K562 (cell line): ENCODE measurements around the gene TECPR2. TPM values are rescaled to one million over a fixed set of nuclear protein-coding genes. Genes with fewer than 3 reads are reported as not detected.

Source experiments
- ATAC-seq: fragments of 200-7000 bp; cut with Tn5 transposase; 3 replicates; pipeline ENCODE4 v1.9.1; 2020; ENCODE audit warnings: moderate library complexity
- BruUV-seq: library from RNA; stranded (reverse); fragments of 400-500 nt; replicated peaks from 2 replicates; lab custom pipeline; 2021; lab: Mats Ljungman, UMichigan
- CTCF ChIA-PET: fragments of 300-600 bp; formaldehyde crosslinking; extraction: SDS; loops from one replicate; lab custom pipeline; 2021; ENCODE audit warnings: low intra/inter-chr PET ratio; lab: Yijun Ruan, JAX
- POLR2A ChIA-PET: fragments of 300-600, 350-650 bp; sonication (Branson Sonifier 250); formaldehyde crosslinking; extraction: SDS; loops from one replicate; lab custom pipeline; 2021; ENCODE audit warnings: antibody characterized with exemption, inconsistent platforms; lab: Yijun Ruan, JAX
- DNase-seq, 4 experiments: peaks; one replicate each; pipeline versions ENCODE4 v3.0.0 to v3.0.0-alpha.2; 2011 to 2018; ENCODE audit warnings: low spot score in 3 of 4, mixed read lengths in 3 of 4; ENCODE audit errors: extremely low read depth in 1 of 4
- FAIRE-seq: peaks from 2 replicates; lab custom pipeline; 2011; peaks lifted over from hg19 to GRCh38; lab: Jason Lieb, UNC
- H2AFZ ChIP-seq: 2 replicates; pipeline ENCODE4 v1.6.0; 2011; ENCODE audit warnings: low read depth, low read length, control low read depth, inconsistent platforms
- H3K27ac ChIP-seq: fragments of 200-600 bp; 3 replicates; pipeline ENCODE4 v1.8.0; 2011; ENCODE audit warnings: low read depth, mild to moderate bottlenecking, control low read depth, inconsistent platforms, low read length, moderate library complexity, mixed read lengths; ENCODE audit errors: extremely low read depth
- H3K27me3 ChIP-seq, 2 experiments: fragments of 300-600 bp in 1 of 2; 2 replicates in 1 of 2; 3 replicates in 1 of 2; pipeline versions ENCODE4 v1.6.0 to v1.8.0; 2011; ENCODE audit warnings: inconsistent platforms in 2 of 2, low read length in 2 of 2, mild to moderate bottlenecking in 1 of 2, mixed read lengths in 1 of 2, moderate library complexity in 1 of 2; ENCODE audit not compliant: control insufficient read depth in 2 of 2, insufficient read depth in 2 of 2
- H3K36me3 ChIP-seq: fragments of 300-600 bp; 3 replicates; pipeline ENCODE4 v1.8.0; 2011; ENCODE audit warnings: mild to moderate bottlenecking, low read length, inconsistent platforms; ENCODE audit not compliant: control insufficient read depth, insufficient read depth
- H3K4me1 ChIP-seq, 2 experiments: fragments of 200-600 bp in 1 of 2; replicated peaks in 1 of 2; 2 replicates in 1 of 2; 3 replicates in 1 of 2; pipeline versions ENCODE4 v1.5.1 to v1.8.0; 2011; ENCODE audit warnings: inconsistent platforms in 2 of 2, low read length in 2 of 2, mild to moderate bottlenecking in 1 of 2, mixed read lengths in 1 of 2, moderate library complexity in 1 of 2; ENCODE audit not compliant: control insufficient read depth in 2 of 2, insufficient read depth in 2 of 2
- H3K4me2 ChIP-seq: 2 replicates; pipeline ENCODE4 v1.6.1; 2011; ENCODE audit warnings: low read length, control low read depth, inconsistent platforms, mixed read lengths; ENCODE audit not compliant: insufficient read depth
- H3K4me3 ChIP-seq: fragments of 200-600 bp; sonication (generic), shearing (Covaris generic); 2 replicates; pipeline ENCODE4 v1.5.1; 2016; ENCODE audit warnings: control low read depth, inconsistent platforms
- H3K79me2 ChIP-seq: fragments of 200-600 bp; 3 replicates; pipeline ENCODE4 v1.8.0; 2011; ENCODE audit warnings: low read length, inconsistent platforms; ENCODE audit not compliant: control insufficient read depth, insufficient read depth
- H3K9ac ChIP-seq, 2 experiments: 2 replicates each; pipeline versions ENCODE4 v1.6.0 to v1.6.1; 2011; ENCODE audit warnings: low read depth in 2 of 2, low read length in 2 of 2, control low read depth in 1 of 2, inconsistent platforms in 1 of 2, mild to moderate bottlenecking in 1 of 2, mixed read lengths in 1 of 2; ENCODE audit not compliant: insufficient read depth in 1 of 2
- H3K9me1 ChIP-seq: one replicate; pipeline ENCODE4 v1.6.0; 2011; ENCODE audit warnings: inconsistent platforms, mild to moderate bottlenecking, low read length, moderate library complexity; ENCODE audit not compliant: control insufficient read depth, insufficient read depth
- H3K9me3 ChIP-seq: replicated peaks from 2 replicates; pipeline ENCODE4 v1.5.1; 2011; ENCODE audit warnings: low read depth, low read length, inconsistent platforms; ENCODE audit not compliant: control insufficient read depth, insufficient read depth
- H4K20me1 ChIP-seq: replicated peaks from 2 replicates; pipeline ENCODE4 v1.6.1; 2011; ENCODE audit warnings: low read length, inconsistent platforms, mixed read lengths; ENCODE audit not compliant: control insufficient read depth, insufficient read depth
- ATF7 ChIP-seq: fragments of 450-650 bp; IDR thresholded peaks from 2 replicates; pipeline ENCODE4 v1.7.1; 2014; ENCODE audit warnings: mild to moderate bottlenecking, moderate library complexity
- DIDO1 ChIP-seq: fragments of 450-650 bp; IDR thresholded peaks from 2 replicates; pipeline ENCODE4 v1.6.1; 2016; ENCODE audit warnings: low read depth, missing biosample characterization, missing genetic modification characterization
- FOS ChIP-seq: IDR thresholded peaks from 3 replicates; pipeline ENCODE4 v1.6.1; 2011; ENCODE audit not compliant: insufficient read length; ENCODE audit errors: extremely low read depth
- MAFG ChIP-seq: fragments of 450-650 bp; conservative IDR thresholded peaks from 2 replicates; pipeline ENCODE4 v1.6.1; 2016; ENCODE audit warnings: missing genetic modification characterization, missing compliant biosample characterization
- NEUROD1 ChIP-seq: fragments of 150-350 bp; IDR thresholded peaks from 2 replicates; pipeline ENCODE4 v1.6.1; 2014; ENCODE audit warnings: borderline replicate concordance, low read length, low read depth; ENCODE audit not compliant: partially characterized antibody
- PHF20 ChIP-seq: fragments of 450-650 bp; IDR thresholded peaks from 2 replicates; pipeline ENCODE4 v1.6.1; 2018; ENCODE audit not compliant: partially characterized antibody
- RBM17 ChIP-seq: fragments of 200-400 bp; formaldehyde crosslinking; IDR thresholded peaks from 2 replicates; pipeline ENCODE4 v1.6.1; 2017; ENCODE audit warnings: low read depth, mild to moderate bottlenecking, low read length, borderline replicate concordance
- RBM34 ChIP-seq: fragments of 200-400 bp; formaldehyde crosslinking; IDR thresholded peaks from 2 replicates; pipeline ENCODE4 v1.6.1; 2018; ENCODE audit warnings: low read length, borderline replicate concordance; ENCODE audit not compliant: insufficient read depth
- RFX5 ChIP-seq: IDR thresholded peaks from 2 replicates; pipeline ENCODE4 v1.6.1; 2011; ENCODE audit warnings: low read depth, mild to moderate bottlenecking, improper control_type of control experiment, low read length
- TBL1XR1 ChIP-seq, 2 experiments: IDR thresholded peaks; 2 replicates each; pipeline ENCODE4 v1.6.1; 2012; ENCODE audit warnings: improper control_type of control experiment in 2 of 2, low read length in 2 of 2, mild to moderate bottlenecking in 1 of 2
- YBX1 ChIP-seq: fragments of 450-650 bp; IDR thresholded peaks from 2 replicates; pipeline ENCODE4 v1.7.1; 2016; ENCODE audit warnings: mild to moderate bottlenecking
- ZBED1 ChIP-seq: IDR thresholded peaks from 2 replicates; pipeline ENCODE4 v1.6.1; 2014
- ZNF232 ChIP-seq: sonication (generic); formaldehyde crosslinking; IDR thresholded peaks from 2 replicates; pipeline ENCODE4 v1.8.0; 2022; ENCODE audit warnings: mild to moderate bottlenecking, missing genetic modification reagents
- WGBS: fragments of 100-300 bp; shearing (Covaris generic); methylation state at CpG from one replicate; pipeline ENCODE4 v1.1.6; 2016; ENCODE audit warnings: low coverage, mixed read lengths; ENCODE audit not compliant: insufficient coverage; ENCODE audit errors: missing lambda C conversion rate; 5-methylcytosine and 5-hydroxymethylcytosine counted together
- in situ Hi-C: fragments of 300-500 bp; cut with MboI; formaldehyde crosslinking; loops from 4 replicates; pipeline ENCODE4 v1.15.0; 2018; ENCODE audit warnings: inconsistent platforms, mixed read lengths
- intact Hi-C: fragments of 100-400 bp; cut with micrococcal nuclease; formaldehyde crosslinking; loops from 2 replicates; pipeline ENCODE4 v1.14.2; 2022
- polyA plus RNA-seq, 8 experiments: library from polyadenylated mRNA; depleted of rRNA in 4 of 8; stranded (reverse) in 5 of 8; unstranded in 3 of 8; fragments of >200 nt; fragmentation: Nextera tagmentation in 2 of 8; fragmentation: Illumina TruSeq in 1 of 8; extraction: Ambion mirVana in 2 of 8; extraction: Trizol in 1 of 8; gene quantifications; 2 replicates each; pipeline versions ENCODE4 v1.2.1 to v1.2.3, GENCODE V29; 2011 to 2014; ENCODE audit warnings: inconsistent platforms in 1 of 8, missing spikeins in 1 of 8
- total RNA-seq, 7 experiments: library from RNA; depleted of rRNA in 6 of 7; stranded (reverse); fragments of >200 nt in 6 of 7; fragmentation: Illumina TruSeq in 2 of 7; extraction: Trizol in 2 of 7; gene quantifications; 2 replicates each; pipeline versions ENCODE4 v1.2.1 to v1.2.3, GENCODE V29; 2011 to 2021; ENCODE audit warnings: low replicate concordance in 1 of 7
- TF ChIP-seq, protein P1 (sequence below): fragments of 450-650 bp; conservative IDR thresholded peaks from 2 replicates; pipeline ENCODE4 v1.6.1; 2016; ENCODE audit warnings: missing genetic modification characterization, low read depth, mild to moderate bottlenecking, control low read depth, missing compliant biosample characterization
- TF ChIP-seq, protein P2 (sequence below), 2 experiments: fragments of 200-800 bp in 1 of 2; sonication (Bioruptor generic) in 1 of 2; sonication (generic) in 1 of 2; formaldehyde crosslinking in 1 of 2; IDR thresholded peaks in 1 of 2; conservative IDR thresholded peaks in 1 of 2; 2 replicates each; pipeline versions ENCODE4 v1.5.0 to v1.6.1; 2016 to 2020; ENCODE audit warnings: missing compliant biosample characterization in 1 of 2, missing genetic modification characterization in 1 of 2, missing genetic modification reagents in 1 of 2

Gene TECPR2
- total and polyA plus RNA-seq, 9 of the 15 experiments (the other 6 are each of a cell fraction or from before 2014, with no cell fraction given), result 0.04 to 3.0 (median 0.83) TPM

DNA sequence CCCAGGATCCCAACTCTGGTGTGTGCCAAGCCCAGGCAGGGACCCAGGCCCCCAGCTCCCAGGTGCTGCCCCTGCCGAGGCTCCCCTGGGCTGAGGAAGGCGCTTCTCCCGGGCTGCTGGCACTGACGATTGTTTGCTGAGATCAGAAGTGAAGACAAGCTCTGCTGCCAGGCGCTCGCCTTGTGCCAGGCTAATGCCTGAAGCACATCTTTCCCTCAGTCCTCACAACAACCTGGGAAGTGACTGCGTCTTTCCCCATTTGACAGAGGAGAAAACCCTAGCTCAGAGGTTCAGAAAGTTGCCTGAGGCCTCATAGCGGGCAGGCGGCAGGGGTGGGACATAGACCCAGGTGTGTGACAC, 110.0 kb downstream of the TECPR2 start:
- no peak for DNase-seq
- TF ChIP-seq RBM34, result no peak
- no peak overlapping the region for H3K9ac ChIP-seq
- ATAC-seq, result no peak
- H3K27ac ChIP-seq, result no peak overlapping the region
- in situ Hi-C loops, result no loop called here
- no peak overlapping the region for H2AFZ ChIP-seq
- no peaks in the 10 kb centered on the region for H3K36me3 ChIP-seq
- intact Hi-C loops, result no loop called here
- H3K79me2 ChIP-seq, result no peaks in the 10 kb centered on the region
- no peak overlapping the region for H3K4me2 ChIP-seq
- no peaks in the 10 kb centered on the region for H3K9me3 ChIP-seq
- H3K4me1 ChIP-seq, result no peaks in the 10 kb centered on the region
- H3K27me3 ChIP-seq, result no peaks in the 10 kb centered on the region
- BruUV-seq, result no TSS peak
- CTCF ChIA-PET, result no interaction called here
- POLR2A ChIA-PET, result interaction anchor here (0.7 to 1.6 kb wide), 2 partner anchors 11 to 1383 kb away, joined by 3 to 6 read pairs; no protein-coding TSS in a partner anchor
- H4K20me1 ChIP-seq, result no peaks in the 10 kb centered on the region
- no peak for FAIRE-seq
- H3K4me3 ChIP-seq, result no peak overlapping the region
- 58% methylated on average over 4 of the region's 9 CpGs for WGBS
- H3K9me1 ChIP-seq, result no peaks in the 10 kb centered on the region

DNA sequence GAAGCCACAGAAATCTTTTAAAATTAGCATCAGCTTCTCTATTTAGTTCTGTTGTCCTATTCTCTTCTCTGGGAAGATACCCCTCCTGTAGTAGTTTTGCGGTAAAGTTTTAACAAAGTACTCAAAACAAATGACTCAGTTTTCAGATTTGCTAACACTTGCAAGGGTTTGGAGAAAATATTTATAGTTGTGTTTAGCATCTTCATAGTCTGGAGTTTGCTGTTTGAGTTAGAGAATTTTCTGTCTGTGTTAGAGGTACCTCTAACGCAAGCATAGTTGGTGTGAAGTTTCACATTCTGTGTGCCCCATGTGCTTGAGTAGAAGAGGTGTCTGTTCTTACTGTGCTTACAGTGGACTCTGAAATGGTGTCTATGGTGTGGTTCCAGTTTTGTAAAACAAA, 110.8 kb downstream of the TECPR2 start:
- no peak for ATAC-seq
- intact Hi-C loops, result no loop called here
- Histone ChIP-seq H3K27ac (no peak overlapping the region), H3K4me3 (no peak overlapping the region), H3K27me3 (no peaks in the 10 kb centered on the region), H3K9ac (no peak overlapping the region), H3K9me1 (no peaks in the 10 kb centered on the region), H3K4me2 (no peak overlapping the region), H3K9me3 (no peaks in the 10 kb centered on the region), H4K20me1 (no peaks in the 10 kb centered on the region), H3K4me1 (no peaks in the 10 kb centered on the region), H3K79me2 (no peaks in the 10 kb centered on the region), H2AFZ (no peak overlapping the region)
- ChIA-PET POLR2A (no interaction called here), CTCF (no interaction called here)
- no peak for FAIRE-seq
- in situ Hi-C loops, result no loop called here
- no TSS peak for BruUV-seq
- DNase-seq, result no peak
- TF ChIP-seq ATF7 (no peak), PHF20 (no peak), FOS (no peak), MAFG (tag) (no peak), RFX5 (no peak), NEUROD1 (no peak), DIDO1 (tag) (no peak), ZNF232 (no peak), YBX1 (no peak), TBL1XR1 (IDR thresholded peaks at IDR 0.05; ENCODE audit: low read length in 2 of 2) (no peak), RBM17 (no peak), ZBED1 (no peak)
- TF ChIP-seq, protein P1, sequence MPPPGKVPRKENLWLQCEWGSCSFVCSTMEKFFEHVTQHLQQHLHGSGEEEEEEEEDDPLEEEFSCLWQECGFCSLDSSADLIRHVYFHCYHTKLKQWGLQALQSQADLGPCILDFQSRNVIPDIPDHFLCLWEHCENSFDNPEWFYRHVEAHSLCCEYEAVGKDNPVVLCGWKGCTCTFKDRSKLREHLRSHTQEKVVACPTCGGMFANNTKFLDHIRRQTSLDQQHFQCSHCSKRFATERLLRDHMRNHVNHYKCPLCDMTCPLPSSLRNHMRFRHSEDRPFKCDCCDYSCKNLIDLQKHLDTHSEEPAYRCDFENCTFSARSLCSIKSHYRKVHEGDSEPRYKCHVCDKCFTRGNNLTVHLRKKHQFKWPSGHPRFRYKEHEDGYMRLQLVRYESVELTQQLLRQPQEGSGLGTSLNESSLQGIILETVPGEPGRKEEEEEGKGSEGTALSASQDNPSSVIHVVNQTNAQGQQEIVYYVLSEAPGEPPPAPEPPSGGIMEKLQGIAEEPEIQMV (tag), result no peak
- TF ChIP-seq, protein P2, sequence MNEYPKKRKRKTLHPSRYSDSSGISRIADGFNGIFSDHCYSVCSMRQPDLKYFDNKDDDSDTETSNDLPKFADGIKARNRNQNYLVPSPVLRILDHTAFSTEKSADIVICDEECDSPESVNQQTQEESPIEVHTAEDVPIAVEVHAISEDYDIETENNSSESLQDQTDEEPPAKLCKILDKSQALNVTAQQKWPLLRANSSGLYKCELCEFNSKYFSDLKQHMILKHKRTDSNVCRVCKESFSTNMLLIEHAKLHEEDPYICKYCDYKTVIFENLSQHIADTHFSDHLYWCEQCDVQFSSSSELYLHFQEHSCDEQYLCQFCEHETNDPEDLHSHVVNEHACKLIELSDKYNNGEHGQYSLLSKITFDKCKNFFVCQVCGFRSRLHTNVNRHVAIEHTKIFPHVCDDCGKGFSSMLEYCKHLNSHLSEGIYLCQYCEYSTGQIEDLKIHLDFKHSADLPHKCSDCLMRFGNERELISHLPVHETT (CRISPR knock-in tag; conservative IDR thresholded peaks at IDR 0.05 in 1 of 2, IDR thresholded peaks at IDR 0.05 in 1 of 2), result no peak
- TF ChIP-seq, all 486 proteins: peak for 0
- H3K36me3 ChIP-seq, result no peaks in the 10 kb centered on the region
- 58% methylated on average over 2 of the region's 2 CpGs for WGBS
